ENCODE data around the gene FAAP100.

- TF ChIP-seq, protein P1, sequence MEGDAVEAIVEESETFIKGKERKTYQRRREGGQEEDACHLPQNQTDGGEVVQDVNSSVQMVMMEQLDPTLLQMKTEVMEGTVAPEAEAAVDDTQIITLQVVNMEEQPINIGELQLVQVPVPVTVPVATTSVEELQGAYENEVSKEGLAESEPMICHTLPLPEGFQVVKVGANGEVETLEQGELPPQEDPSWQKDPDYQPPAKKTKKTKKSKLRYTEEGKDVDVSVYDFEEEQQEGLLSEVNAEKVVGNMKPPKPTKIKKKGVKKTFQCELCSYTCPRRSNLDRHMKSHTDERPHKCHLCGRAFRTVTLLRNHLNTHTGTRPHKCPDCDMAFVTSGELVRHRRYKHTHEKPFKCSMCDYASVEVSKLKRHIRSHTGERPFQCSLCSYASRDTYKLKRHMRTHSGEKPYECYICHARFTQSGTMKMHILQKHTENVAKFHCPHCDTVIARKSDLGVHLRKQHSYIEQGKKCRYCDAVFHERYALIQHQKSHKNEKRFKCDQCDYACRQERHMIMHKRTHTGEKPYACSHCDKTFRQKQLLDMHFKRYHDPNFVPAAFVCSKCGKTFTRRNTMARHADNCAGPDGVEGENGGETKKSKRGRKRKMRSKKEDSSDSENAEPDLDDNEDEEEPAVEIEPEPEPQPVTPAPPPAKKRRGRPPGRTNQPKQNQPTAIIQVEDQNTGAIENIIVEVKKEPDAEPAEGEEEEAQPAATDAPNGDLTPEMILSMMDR (conservative IDR thresholded peaks at IDR 0.05; ENCODE audit: low read length): no peak
- no peak for TF ChIP-seq EZH2phosphoT487 (IDR thresholded peaks at IDR 0.05; ENCODE audit: borderline replicate concordance)
Observed at GRCh38 chr17:81567191-81567590, 15.0 kb upstream of the FAAP100 start.

All from Loucy (cell line).